ENCODE data around the gene FAM20B. TPM values are rescaled to one million over a fixed set of nuclear protein-coding genes. Genes with fewer than 3 reads are reported as not detected.

The FAM20B gene
- total and polyA plus RNA-seq, 2 donors (not counting 1 experiment from before 2014, with no cell fraction given), result 5.2 to 32.8 TPM

GRCh38 chr1:179092896-179093461 is 67.3 kb downstream of the FAM20B start:
- Mint-ChIP-seq H3K27ac (peak overlapping the region; percentile 59), H3K27me3 (no peaks in the 10 kb centered on the region), H3K9me3 (ENCODE audit: insufficient read depth) (no peaks in the 10 kb centered on the region), H3K4me1 (peaks cover 25% of the 10 kb centered on the region), H3K4me3 (no peak overlapping the region)
- peaks cover 16% of the 10 kb centered on the region for H4K20me1 ChIP-seq (ENCODE audit: control insufficient read depth, insufficient read depth, low read length, poor library complexity, severe bottlenecking)
- intact Hi-C loops (cut with micrococcal nuclease), result no loop called here
- H3K9me3 ChIP-seq (ENCODE audit: control extremely low read depth in 1 of 3, control insufficient read depth in 2 of 3, insufficient read depth in 1 of 3, low read length in 2 of 3), result no peaks in the 10 kb centered on the region
- no peak for ATAC-seq (ENCODE audit: low read depth)
- H3K36me3 ChIP-seq (replicated peaks in 1 of 2; ENCODE audit: control extremely low read depth in 1 of 2, control insufficient read depth in 1 of 2, extremely low read depth in 1 of 2, insufficient read depth in 2 of 2, low read length in 1 of 2), result peaks cover 7 to 80% of the 10 kb centered on the region in 2 experiments
- CTCF ChIA-PET, result interaction anchor here (0.5 to 1.6 kb wide), 2 partner anchors 10 to 810 kb away, joined by 4 to 5 read pairs; no protein-coding TSS in a partner anchor
- 93% methylated on average over 7 of the region's 9 CpGs for WGBS (ENCODE audit: insufficient coverage)
- no peaks in the 10 kb centered on the region for H3K27me3 ChIP-seq (replicated peaks in 1 of 4; ENCODE audit: control extremely low read depth in 1 of 4, control insufficient read depth in 3 of 4, insufficient read depth in 4 of 4, low read length in 3 of 4)
- H3K4me1 ChIP-seq (ENCODE audit: control insufficient read depth in 2 of 2, insufficient read depth in 2 of 2, low read length in 2 of 2), result peaks cover 16 to 22% of the 10 kb centered on the region in 2 donors
- peaks cover 33% of the 10 kb centered on the region for H3K79me2 ChIP-seq (ENCODE audit: control insufficient read depth, insufficient read depth, low read length)
- H3K4me3 ChIP-seq (ENCODE audit: control extremely low read depth in 1 of 5, extremely low read depth in 1 of 5, insufficient read depth in 1 of 5, low read depth in 2 of 5, low read length in 4 of 5), result no peak overlapping the region
- TF ChIP-seq CTCF (IDR thresholded peaks at IDR 0.05) (no peak), EZH2 (IDR thresholded peaks at IDR 0.05; ENCODE audit: borderline replicate concordance, insufficient read depth, low read depth, low read length, poor library complexity, severe bottlenecking) (no peak)
- no peak overlapping the region for H3K4me2 ChIP-seq (replicated peaks; ENCODE audit: low read depth, low read length, poor library complexity, severe bottlenecking)
- no peak overlapping the region for H3K9ac ChIP-seq (ENCODE audit: low read length)
- DNase-seq, result peak; percentile 13
- H2AFZ ChIP-seq (ENCODE audit: insufficient read depth, low read depth, low read length, poor library complexity, severe bottlenecking), result no peak overlapping the region
- no peak overlapping the region for H3K27ac ChIP-seq (ENCODE audit: low read length in 2 of 2)
- POLR2A ChIA-PET, result interaction anchor here (0.6 kb wide), 1 partner anchor 184 kb away, joined by 4 read pairs; no protein-coding TSS in a partner anchor

GRCh38 chr1:179094818-179095217 is 69.1 kb downstream of the FAM20B start:
- Histone ChIP-seq H3K27ac (ENCODE audit: low read length in 2 of 2) (no peak overlapping the region), H2AFZ (ENCODE audit: insufficient read depth, low read depth, low read length, poor library complexity, severe bottlenecking) (no peak overlapping the region), H3K9ac (ENCODE audit: low read length) (no peak overlapping the region), H4K20me1 (ENCODE audit: control insufficient read depth, insufficient read depth, low read length, poor library complexity, severe bottlenecking) (peaks cover 11% of the 10 kb centered on the region), H3K4me2 (replicated peaks; ENCODE audit: low read depth, low read length, poor library complexity, severe bottlenecking) (no peak overlapping the region), H3K4me3 (ENCODE audit: control extremely low read depth in 1 of 5, extremely low read depth in 1 of 5, insufficient read depth in 1 of 5, low read depth in 2 of 5, low read length in 4 of 5) (no peak overlapping the region), H3K4me1 (ENCODE audit: control insufficient read depth in 2 of 2, insufficient read depth in 2 of 2, low read length in 2 of 2) (peaks cover 0 to 4% of the 10 kb centered on the region in 2 donors), H3K79me2 (ENCODE audit: control insufficient read depth, insufficient read depth, low read length) (peaks cover 15% of the 10 kb centered on the region), H3K9me3 (ENCODE audit: control extremely low read depth in 1 of 3, control insufficient read depth in 2 of 3, insufficient read depth in 1 of 3, low read length in 2 of 3) (no peaks in the 10 kb centered on the region), H3K36me3 (replicated peaks in 1 of 2; ENCODE audit: control extremely low read depth in 1 of 2, control insufficient read depth in 1 of 2, extremely low read depth in 1 of 2, insufficient read depth in 2 of 2, low read length in 1 of 2) (peaks cover 7 to 70% of the 10 kb centered on the region in 2 experiments), H3K27me3 (replicated peaks in 1 of 4; ENCODE audit: control extremely low read depth in 1 of 4, control insufficient read depth in 3 of 4, insufficient read depth in 4 of 4, low read length in 3 of 4) (no peaks in the 10 kb centered on the region)
- ATAC-seq (ENCODE audit: low read depth), result no peak
- no peak overlapping the region for H3K27ac Mint-ChIP-seq
- TF ChIP-seq EZH2 (IDR thresholded peaks at IDR 0.05; ENCODE audit: borderline replicate concordance, insufficient read depth, low read depth, low read length, poor library complexity, severe bottlenecking) (no peak), CTCF (IDR thresholded peaks at IDR 0.05) (no peak)
- peaks cover 10% of the 10 kb centered on the region for H3K4me1 Mint-ChIP-seq
- intact Hi-C loops (cut with micrococcal nuclease), result no loop called here
- H3K4me3 Mint-ChIP-seq, result no peak overlapping the region
- H3K9me3 Mint-ChIP-seq (ENCODE audit: insufficient read depth), result no peaks in the 10 kb centered on the region
- CTCF ChIA-PET, result no interaction called here
- POLR2A ChIA-PET, result no interaction called here
- peak; percentile 9 for DNase-seq
- no peaks in the 10 kb centered on the region for H3K27me3 Mint-ChIP-seq
- WGBS (ENCODE audit: insufficient coverage), result 100% methylated on average over 2 of the region's 5 CpGs

Data from B cell (primary cell).